Activated B cell treated with CpG ODN at 0.5 μM for 24 hours (primary cell): ENCODE data around the gene OPN4. TPM values are rescaled to one million over a fixed set of nuclear protein-coding genes. Genes with fewer than 3 reads are reported as not detected.

Source experiments
- ATAC-seq: fragments of 200-7000 bp; cut with Tn5 transposase; one replicate; pipeline ENCODE4 v1.10.0; 2021; ENCODE audit warnings: low read depth, mild to moderate bottlenecking, moderate library complexity
- CTCF ChIA-PET: fragments of 350-600 bp; sonication (Branson Sonifier 250); formaldehyde crosslinking; loops from one replicate; lab custom pipeline; 2021; ENCODE audit warnings: antibody characterized with exemption; lab: Charles Lee
- POLR2A ChIA-PET: fragments of 350-600 bp; sonication (Branson Sonifier 250); formaldehyde crosslinking; loops from one replicate; lab custom pipeline; 2021; ENCODE audit warnings: antibody characterized with exemption; lab: Charles Lee
- DNase-seq: peaks from one replicate; pipeline ENCODE4 v3.0.0; 2022
- H3K27ac Mint-ChIP-seq: one replicate; pipeline ENCODE4 v1.8.0; 2020; ENCODE audit warnings: mixed read lengths
- H3K27me3 Mint-ChIP-seq: one replicate; pipeline ENCODE4 v1.8.0; 2021; ENCODE audit warnings: mixed read lengths
- H3K36me3 Mint-ChIP-seq: one replicate; pipeline ENCODE4 v1.8.0; 2021; ENCODE audit warnings: low read depth, mixed read lengths
- H3K4me1 Mint-ChIP-seq: one replicate; pipeline ENCODE4 v1.8.0; 2021; ENCODE audit warnings: mixed read lengths
- H3K4me3 Mint-ChIP-seq: one replicate; pipeline ENCODE4 v1.8.0; 2020; ENCODE audit warnings: mild to moderate bottlenecking, mixed read lengths
- H3K9me3 Mint-ChIP-seq: one replicate; pipeline ENCODE4 v1.8.0; 2020; ENCODE audit warnings: mixed read lengths
- intact Hi-C: fragments of 100-400 bp; cut with micrococcal nuclease; formaldehyde crosslinking; loops from one replicate; pipeline ENCODE4 v1.15.1; 2024
- total RNA-seq: library from RNA; stranded (reverse); gene quantifications from 2 replicates; pipeline ENCODE4 v1.2.3, GENCODE V29; 2022
- TF ChIP-seq, protein P1 (sequence below): fragments of 200-600 bp; IDR thresholded peaks from one replicate; pipeline ENCODE4 v1.8.0; 2022; ENCODE audit warnings: antibody characterized with exemption, mild to moderate bottlenecking

The OPN4 gene
- total RNA-seq, 1 donor from 2014 or later, result not detected

DNA sequence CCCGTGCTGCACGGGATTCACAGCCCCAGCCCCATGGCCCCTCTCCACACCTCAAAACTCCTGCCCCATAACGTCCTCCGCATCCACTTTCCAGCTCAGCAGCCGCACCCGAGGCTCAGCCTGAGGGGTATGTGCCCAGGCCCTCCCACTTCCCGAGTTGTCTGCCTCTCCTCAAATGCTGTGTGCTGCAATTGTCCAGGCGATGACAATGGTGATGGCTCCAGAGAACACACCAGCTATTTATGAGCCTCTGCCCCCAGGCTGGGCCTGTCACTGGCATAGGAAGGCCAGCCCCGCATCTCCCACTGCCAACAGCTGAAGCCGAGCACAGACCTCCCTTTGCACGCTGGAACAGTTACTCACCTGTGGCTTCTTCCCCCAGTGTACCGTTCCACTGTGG, 11.5 kb downstream of the OPN4 start:
- ATAC-seq (no peak), DNase-seq (no peak)
- TF ChIP-seq, protein P1, sequence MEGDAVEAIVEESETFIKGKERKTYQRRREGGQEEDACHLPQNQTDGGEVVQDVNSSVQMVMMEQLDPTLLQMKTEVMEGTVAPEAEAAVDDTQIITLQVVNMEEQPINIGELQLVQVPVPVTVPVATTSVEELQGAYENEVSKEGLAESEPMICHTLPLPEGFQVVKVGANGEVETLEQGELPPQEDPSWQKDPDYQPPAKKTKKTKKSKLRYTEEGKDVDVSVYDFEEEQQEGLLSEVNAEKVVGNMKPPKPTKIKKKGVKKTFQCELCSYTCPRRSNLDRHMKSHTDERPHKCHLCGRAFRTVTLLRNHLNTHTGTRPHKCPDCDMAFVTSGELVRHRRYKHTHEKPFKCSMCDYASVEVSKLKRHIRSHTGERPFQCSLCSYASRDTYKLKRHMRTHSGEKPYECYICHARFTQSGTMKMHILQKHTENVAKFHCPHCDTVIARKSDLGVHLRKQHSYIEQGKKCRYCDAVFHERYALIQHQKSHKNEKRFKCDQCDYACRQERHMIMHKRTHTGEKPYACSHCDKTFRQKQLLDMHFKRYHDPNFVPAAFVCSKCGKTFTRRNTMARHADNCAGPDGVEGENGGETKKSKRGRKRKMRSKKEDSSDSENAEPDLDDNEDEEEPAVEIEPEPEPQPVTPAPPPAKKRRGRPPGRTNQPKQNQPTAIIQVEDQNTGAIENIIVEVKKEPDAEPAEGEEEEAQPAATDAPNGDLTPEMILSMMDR, result no peak
- H3K27me3 Mint-ChIP-seq, result peaks cover 4% of the 10 kb centered on the region
- POLR2A ChIA-PET, result no interaction called here
- intact Hi-C loops, result no loop called here
- H3K4me3 Mint-ChIP-seq, result no peak overlapping the region
- CTCF ChIA-PET, result no interaction called here
- H3K36me3 Mint-ChIP-seq, result no peaks in the 10 kb centered on the region
- H3K27ac Mint-ChIP-seq, result no peak overlapping the region
- H3K4me1 Mint-ChIP-seq, result peaks cover 7% of the 10 kb centered on the region
- no peaks in the 10 kb centered on the region for H3K9me3 Mint-ChIP-seq

DNA sequence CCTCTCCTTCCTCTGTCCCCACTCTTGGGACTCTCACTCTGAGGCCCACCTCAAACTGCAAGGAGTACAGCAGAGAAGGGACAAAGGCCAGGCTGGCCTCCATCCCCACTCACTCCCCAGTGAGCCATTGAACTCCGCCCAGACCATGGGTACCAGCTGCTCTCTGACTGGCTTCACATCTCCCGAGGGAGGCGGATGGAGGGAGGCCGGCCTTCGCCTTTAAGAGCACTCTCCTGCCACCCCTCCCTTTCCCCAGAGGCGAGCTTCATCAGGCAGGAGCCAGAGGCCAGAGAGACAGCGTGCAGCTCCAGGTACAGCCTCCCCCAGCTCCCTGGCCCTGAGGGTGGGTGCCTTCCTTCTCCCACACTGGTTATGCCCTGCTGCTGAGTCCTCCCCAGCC, 12.2 kb downstream of the OPN4 start:
- Mint-ChIP-seq H3K36me3 (no peaks in the 10 kb centered on the region), H3K9me3 (no peaks in the 10 kb centered on the region), H3K27me3 (peaks cover 4% of the 10 kb centered on the region), H3K27ac (no peak overlapping the region), H3K4me3 (no peak overlapping the region), H3K4me1 (peaks cover 7% of the 10 kb centered on the region)
- TF ChIP-seq, protein P1, result no peak
- intact Hi-C loops, result no loop called here
- ChIA-PET POLR2A (no interaction called here), CTCF (no interaction called here)
- DNase-seq (no peak), ATAC-seq (no peak)

DNA sequence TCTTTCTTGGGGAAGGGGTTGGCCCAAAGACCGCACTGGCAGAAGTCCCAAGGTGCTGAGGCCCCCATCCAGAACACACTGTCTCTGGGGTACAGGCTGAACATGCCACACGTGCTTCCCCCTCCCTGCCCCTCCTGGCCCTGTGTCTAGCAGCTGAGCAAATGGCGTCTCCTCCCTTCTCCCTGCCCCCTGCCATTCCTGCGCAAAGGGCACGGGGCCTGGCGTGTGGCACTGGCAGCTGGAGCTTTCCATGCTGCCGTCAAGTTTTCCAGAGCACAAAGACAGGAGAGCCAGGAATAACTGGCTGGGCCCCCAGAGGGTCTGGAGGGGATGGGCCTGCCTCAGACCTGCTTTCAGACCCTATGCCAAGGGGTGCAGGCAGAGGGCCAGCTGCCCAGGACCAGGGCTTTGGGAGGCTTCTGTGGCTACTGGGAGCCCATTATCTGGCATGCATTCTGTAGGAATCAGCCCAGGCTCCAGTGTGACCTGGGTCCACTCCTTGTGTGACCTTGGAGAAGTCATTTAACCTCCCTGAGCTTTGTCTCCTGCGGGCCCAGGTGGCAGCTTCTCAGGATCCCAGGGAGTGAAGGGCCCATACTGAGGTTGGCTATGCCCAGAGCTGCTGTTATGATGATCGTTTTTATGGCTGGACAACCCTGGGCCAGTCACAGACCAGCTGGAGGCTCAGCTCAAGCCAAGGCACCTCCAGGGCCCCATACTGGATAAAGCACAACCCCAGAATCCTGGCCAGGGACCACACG, 13.3 kb downstream of the OPN4 start:
- ChIA-PET CTCF (no interaction called here), POLR2A (interaction anchor here (0.6 kb wide), 1 partner anchor 80 kb away, joined by 4 read pairs; no protein-coding TSS in a partner anchor)
- Mint-ChIP-seq H3K36me3 (no peaks in the 10 kb centered on the region), H3K4me1 (peaks cover 7% of the 10 kb centered on the region), H3K27ac (no peak overlapping the region), H3K27me3 (peaks cover 8% of the 10 kb centered on the region), H3K9me3 (no peaks in the 10 kb centered on the region), H3K4me3 (no peak overlapping the region)
- ATAC-seq, result no peak
- no peak for DNase-seq
- intact Hi-C loops, result no loop called here
- TF ChIP-seq, protein P1, result no peak

DNA sequence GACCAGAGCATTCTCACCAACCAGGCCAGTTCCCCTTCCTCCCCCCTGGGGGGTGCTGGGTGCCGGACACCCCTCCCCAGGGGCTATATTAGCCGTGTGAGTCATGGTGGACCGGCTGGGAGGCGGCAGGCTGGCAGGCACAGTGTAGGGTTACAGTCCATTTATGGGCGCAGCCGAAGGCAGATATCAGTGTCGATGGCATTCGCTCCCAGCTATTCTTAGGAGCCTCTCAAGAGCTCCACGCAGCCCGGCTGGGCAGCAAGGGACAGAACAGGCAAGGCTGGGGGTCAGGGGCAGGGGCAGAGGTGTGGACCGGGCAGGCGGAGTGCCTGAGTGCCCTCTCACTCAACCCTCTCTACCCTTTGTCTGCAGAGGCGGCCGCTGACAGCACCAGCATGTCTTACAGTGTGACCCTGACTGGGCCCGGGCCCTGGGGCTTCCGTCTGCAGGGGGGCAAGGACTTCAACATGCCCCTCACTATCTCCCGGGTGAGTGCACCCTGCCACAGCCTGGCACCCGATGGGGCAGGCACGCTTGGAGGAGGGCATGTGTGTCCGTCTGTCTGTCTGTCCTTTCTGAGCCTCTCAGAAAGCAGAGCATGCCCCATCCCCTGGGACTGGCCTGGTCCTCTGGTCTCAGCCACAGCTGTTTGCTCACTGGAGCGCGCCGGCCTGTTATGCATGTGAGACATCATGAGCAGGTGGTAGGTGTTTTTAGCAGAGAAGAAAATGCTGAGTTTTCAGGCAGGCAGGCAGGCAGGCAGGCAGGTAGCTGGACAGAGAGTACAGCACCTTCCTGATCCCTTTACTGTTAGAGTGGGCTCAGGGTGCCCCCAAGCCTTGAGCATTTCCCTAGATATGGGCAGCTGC, 14.2 kb downstream of the OPN4 start, which contains the start of gene LDB3:
Gene LDB3 (plus strand): TSS at position 215 of the 869 bp plus-strand sequence. CDS start 181 bp downstream, at position 396.
- intact Hi-C loops, result no loop called here
- H3K4me3 Mint-ChIP-seq, result no peak within 1 kb of the TSS
- CTCF ChIA-PET, result no interaction called here
- ATAC-seq (no peak), DNase-seq (no peak)
- H3K9me3 Mint-ChIP-seq, result no peaks in the 10 kb centered on the region
- TF ChIP-seq, protein P1, result no peak
- H3K36me3 Mint-ChIP-seq, result no peaks in the 10 kb centered on the region
- POLR2A ChIA-PET, result interaction anchor here (0.6 kb wide), 1 partner anchor 81 kb away, joined by 4 read pairs; no protein-coding TSS in a partner anchor
- no peak within 1 kb of the TSS for H3K27ac Mint-ChIP-seq
- H3K4me1 Mint-ChIP-seq, result peaks cover 12% of the 10 kb centered on the region
- H3K27me3 Mint-ChIP-seq, result peaks cover 11% of the 10 kb centered on the region

DNA sequence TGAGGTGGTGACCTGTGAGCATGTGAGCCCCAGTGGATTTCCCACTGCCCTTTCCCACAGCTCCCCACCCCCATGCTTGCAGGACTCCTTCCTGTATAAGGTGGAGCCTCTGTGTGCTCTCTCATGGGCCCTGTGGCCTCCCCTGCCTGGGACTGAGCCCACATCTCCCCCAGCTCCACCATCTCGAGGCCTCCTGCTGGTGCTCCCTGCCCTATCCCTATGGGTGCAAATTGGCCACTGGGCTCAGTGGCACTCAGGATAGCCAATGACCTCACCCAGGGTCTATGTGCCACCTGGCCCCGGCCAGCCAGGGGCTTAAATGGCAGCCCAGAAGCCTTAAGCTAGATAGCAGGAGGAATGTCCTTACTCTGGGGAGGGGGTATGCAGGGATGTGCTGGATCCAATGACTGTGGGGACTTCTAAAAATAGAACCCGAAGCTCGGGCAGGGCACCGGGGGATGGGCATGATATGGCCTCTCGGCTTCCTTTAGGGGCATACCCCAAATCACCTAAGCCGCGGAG, 16.0 kb downstream of the OPN4 start:
- TF ChIP-seq, protein P1, result no peak
- intact Hi-C loops, result no loop called here
- Mint-ChIP-seq H3K4me1 (peaks cover 12% of the 10 kb centered on the region), H3K36me3 (no peaks in the 10 kb centered on the region), H3K4me3 (no peak overlapping the region), H3K27ac (no peak overlapping the region), H3K9me3 (no peaks in the 10 kb centered on the region), H3K27me3 (peaks cover 9% of the 10 kb centered on the region)
- ChIA-PET CTCF (no interaction called here), POLR2A (no interaction called here)
- DNase-seq, result no peak
- ATAC-seq, result no peak
